Neural progenitor cell (in vitro differentiated cells): ENCODE measurements around the gene EPRS1.

Experiments
- EZH2 ChIP-seq: fragments of 200-600 bp; sonication (generic); IDR thresholded peaks from 2 replicates; pipeline ENCODE4 v1.6.1; 2017; ENCODE audit warnings: antibody characterized with exemption, mild to moderate bottlenecking, moderate library complexity
- EZH2phosphoT487 ChIP-seq: fragments of 200-600 bp; sonication (generic); IDR thresholded peaks from 2 replicates; pipeline ENCODE4 v1.6.1; 2017; ENCODE audit warnings: antibody characterized with exemption
- TF ChIP-seq, protein P1 (sequence below): fragments of 200-600 bp; sonication (generic); IDR thresholded peaks from 2 replicates; pipeline ENCODE4 v1.5.1; 2017; ENCODE audit warnings: antibody characterized with exemption, mild to moderate bottlenecking

- TF ChIP-seq, protein P1, sequence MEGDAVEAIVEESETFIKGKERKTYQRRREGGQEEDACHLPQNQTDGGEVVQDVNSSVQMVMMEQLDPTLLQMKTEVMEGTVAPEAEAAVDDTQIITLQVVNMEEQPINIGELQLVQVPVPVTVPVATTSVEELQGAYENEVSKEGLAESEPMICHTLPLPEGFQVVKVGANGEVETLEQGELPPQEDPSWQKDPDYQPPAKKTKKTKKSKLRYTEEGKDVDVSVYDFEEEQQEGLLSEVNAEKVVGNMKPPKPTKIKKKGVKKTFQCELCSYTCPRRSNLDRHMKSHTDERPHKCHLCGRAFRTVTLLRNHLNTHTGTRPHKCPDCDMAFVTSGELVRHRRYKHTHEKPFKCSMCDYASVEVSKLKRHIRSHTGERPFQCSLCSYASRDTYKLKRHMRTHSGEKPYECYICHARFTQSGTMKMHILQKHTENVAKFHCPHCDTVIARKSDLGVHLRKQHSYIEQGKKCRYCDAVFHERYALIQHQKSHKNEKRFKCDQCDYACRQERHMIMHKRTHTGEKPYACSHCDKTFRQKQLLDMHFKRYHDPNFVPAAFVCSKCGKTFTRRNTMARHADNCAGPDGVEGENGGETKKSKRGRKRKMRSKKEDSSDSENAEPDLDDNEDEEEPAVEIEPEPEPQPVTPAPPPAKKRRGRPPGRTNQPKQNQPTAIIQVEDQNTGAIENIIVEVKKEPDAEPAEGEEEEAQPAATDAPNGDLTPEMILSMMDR, result no peak
- TF ChIP-seq EZH2 (no peak), EZH2phosphoT487 (no peak)
Observed at GRCh38 chr1:220092694-220093093, 46.4 kb upstream of the EPRS1 start.
